LNCAP (cell line): ENCODE measurements around the gene POFUT2.

Experiments used
- TF ChIP-seq, protein P1 (sequence below): fragments of 450-650 bp; IDR thresholded peaks from 2 replicates; pipeline ENCODE4 v1.5.1; 2017; ENCODE audit warnings: mild to moderate bottlenecking

POFUT2 gene

DNA sequence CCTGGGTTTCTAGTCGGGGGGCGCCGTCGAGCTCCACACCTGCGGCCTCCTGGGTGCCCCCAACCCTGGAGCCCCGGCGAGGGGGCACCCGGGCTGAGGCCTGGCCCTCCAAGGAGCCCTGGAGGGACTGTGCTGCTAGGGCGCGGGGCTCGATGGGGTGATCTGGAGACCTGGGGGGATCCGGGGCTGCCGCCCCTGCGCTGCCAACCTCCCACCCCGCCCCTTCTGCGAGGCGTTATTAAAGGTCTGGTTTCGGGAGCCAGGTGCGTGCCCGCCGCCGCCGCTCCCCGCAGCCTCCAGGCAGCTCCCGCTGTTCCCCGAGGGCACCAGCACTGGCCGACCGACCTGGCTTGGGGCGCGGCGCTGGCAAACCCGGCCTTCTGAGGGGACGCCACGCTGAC is 746 bp upstream of the POFUT2 start:
- TF ChIP-seq, protein P1, sequence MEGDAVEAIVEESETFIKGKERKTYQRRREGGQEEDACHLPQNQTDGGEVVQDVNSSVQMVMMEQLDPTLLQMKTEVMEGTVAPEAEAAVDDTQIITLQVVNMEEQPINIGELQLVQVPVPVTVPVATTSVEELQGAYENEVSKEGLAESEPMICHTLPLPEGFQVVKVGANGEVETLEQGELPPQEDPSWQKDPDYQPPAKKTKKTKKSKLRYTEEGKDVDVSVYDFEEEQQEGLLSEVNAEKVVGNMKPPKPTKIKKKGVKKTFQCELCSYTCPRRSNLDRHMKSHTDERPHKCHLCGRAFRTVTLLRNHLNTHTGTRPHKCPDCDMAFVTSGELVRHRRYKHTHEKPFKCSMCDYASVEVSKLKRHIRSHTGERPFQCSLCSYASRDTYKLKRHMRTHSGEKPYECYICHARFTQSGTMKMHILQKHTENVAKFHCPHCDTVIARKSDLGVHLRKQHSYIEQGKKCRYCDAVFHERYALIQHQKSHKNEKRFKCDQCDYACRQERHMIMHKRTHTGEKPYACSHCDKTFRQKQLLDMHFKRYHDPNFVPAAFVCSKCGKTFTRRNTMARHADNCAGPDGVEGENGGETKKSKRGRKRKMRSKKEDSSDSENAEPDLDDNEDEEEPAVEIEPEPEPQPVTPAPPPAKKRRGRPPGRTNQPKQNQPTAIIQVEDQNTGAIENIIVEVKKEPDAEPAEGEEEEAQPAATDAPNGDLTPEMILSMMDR, result no peak

DNA sequence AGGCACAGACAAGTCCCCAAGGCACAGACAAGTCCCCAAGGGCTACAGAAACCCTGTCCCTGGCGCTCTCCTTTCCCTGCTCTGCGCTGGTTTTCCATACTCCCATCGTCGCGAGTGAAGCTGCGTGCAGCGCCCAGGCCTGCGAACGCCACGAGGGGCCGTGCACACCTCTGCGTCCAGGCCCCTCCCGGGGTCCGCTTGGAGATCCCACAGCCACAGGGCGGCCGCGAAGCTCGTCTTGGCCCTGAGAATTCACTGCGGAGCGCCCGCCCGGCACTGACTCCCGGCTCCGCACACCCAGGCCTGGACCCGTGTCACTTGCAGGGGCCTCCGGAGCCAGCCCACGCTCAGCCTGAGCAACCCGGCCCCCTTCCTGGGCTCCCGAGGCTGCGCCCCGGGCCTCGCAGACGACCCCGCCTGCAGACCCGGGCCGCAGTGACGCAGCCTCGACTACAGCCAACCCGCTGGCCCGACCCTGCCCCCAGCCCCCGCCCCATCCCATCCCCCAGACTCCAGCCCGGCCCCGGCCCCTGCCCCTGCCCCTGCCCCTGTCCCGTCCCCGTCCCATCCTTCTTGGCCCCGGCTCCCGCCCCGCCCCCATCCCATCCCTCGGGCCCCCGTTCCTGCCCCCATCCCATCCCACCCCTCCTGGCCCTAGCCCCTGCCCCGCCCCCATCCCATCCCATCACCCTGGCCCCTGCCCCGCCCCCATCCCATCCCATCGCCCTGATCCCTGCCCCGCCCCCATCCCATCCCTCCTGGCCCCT is 841 bp downstream of the POFUT2 start:
- TF ChIP-seq, protein P1, result no peak

DNA sequence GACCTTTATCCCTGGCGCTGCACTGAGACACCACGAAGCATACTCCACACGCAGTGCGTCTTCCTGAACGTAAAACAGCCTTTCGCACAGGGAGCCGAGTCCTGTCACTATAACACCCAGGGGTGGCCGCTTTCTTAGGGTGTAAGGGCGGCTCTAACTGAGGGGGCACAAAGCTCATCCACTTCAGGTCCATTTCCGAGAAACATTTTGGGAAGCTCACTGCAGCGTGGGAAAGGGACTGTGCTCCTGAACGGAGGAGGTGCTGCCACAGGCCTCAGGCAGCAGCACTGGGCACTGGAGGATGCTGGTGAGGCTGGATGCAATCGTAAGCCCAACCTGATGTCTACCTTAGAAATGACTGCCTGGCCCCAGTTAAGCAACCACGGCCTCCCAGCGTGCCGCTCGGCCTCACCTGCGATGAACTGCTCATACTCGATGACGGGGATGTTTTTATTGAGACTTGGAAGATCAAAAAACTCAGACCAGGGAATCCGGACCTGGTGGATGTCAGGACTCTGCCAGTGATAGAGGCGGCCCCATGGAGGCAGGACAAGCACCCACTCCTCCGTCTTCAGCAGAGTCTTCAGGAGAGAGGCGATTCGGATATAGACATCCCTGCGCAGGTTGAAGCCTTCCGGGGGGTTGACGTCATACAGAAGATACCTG is 2.3 kb downstream of the POFUT2 start:
- TF ChIP-seq, protein P1, result no peak

DNA sequence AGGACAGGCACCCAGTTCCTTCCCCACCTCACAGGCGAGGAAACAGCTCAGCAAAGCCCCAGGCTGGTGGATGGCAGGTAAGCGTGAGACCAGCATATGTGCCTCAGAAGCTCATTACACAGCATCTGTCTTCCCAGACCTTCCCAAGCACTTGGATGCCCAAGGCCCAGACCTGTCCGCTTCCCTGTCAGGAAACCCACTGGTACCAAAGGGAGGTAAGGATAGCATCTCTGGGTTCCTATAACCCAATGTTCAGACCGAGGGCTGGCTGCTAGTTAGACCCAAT is 3.3 kb downstream of the POFUT2 start:
- TF ChIP-seq, protein P1, result no peak

DNA sequence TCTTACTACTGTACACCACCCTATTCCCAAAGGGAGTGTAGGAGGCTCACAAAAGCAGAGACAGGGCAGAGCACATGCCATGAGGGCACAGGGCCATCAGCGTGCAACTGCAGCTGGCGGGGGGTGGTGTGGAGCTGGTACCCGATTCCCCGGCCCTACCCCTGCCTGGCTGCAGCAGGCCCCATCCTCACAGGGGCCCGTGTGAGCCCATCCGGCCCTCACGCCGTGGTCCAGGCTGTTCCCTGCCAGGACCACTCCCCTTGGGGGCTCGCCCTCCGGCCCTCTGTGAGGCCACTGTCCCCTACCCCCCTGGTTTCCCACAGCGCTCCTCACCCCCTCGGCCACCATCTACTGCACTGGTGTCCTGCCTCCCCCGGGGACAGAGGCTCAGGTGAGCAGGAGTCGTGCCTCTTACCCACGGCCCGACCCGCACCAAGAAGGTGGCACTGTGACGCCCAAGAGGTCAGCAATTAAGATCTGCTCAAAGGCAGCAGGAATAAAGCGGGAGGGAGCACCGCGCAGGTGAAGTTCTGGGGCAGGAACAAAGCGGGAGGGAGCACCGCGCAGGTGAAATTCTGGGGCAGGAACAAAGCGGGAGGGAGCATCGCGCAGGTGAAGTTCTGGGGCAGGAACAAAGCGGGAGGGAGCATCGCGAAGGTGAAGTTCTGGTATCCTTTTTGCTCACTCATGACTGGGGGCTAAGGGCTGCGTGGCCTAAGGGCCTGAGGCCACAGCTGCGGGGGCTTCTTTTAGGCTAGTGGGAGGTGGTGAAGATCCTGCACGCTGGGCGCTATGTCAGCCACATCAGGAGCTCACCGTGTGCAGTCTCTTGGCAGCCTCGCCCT is 3.9 kb downstream of the POFUT2 start:
- TF ChIP-seq, protein P1, result no peak

DNA sequence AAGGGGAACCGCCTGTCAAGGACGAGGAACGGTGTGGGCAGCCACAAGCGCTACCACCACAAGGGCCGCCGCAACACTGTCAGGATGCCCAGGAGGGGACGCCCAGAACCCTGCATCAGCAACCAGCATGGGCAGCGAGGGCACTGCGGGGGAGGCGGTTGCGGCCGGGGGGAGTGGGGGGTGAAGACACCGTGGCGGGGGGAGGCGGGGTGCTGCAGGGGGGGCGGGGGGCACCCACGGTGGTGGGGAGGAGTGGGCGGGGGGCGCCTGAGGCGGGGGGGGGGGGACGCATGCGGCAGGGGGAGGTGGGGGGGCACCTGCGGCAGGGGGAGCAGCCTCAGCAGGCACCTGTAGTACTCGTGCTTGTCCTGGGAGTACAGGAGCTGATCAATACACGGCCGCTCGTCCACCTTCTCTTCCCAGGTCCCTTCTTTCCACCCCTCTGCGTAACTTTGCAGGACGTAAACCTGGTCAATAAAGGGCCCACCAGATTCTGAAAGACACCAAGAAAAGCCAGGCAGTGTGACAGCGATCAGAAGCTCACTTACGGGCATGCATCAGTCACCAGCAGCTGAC is 4.6 kb downstream of the POFUT2 start:
- TF ChIP-seq, protein P1, result no peak

DNA sequence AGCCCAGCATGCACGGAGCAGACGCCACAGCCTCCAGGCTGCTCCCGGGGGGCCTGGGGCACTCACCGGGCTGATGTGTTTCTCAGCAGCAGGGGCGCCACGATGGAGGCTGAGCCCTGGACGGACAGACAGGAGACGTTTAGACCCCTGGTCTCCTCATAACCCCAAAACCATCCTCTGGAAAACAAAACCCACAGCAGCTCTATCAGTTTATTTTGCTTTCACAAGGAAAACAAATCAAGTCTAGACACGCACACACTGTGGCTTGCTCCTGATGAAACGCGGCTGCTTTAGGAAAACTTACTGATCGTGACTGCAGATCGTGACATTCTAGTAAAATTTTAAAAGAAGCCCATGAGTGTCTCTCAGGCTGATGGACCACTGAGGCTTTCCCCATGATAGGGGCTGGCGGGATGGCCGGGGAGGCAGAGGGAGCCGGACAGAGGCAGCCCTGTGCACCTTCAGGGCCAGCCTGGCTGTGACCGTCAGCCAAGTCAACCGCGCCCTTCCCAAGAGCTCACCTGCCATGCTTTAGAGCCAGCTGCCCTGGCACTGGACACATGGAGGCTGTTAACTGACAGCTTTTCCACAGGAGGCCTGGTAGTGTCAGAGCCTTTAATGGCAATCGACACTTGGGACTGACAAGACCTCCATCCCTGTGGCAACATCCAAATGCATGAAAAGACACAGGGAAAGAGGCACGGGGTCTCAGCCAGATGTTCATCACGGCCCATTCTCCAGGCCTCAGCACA is 5.2 kb downstream of the POFUT2 start:
- TF ChIP-seq, protein P1, result no peak
